K562 (cell line): Measurements from ENCODE around the gene DCXR. TPM values are rescaled to one million over a fixed set of nuclear protein-coding genes. Genes with fewer than 3 reads are reported as not detected.

Experiments
- BDP1 ChIP-seq: IDR thresholded peaks from 3 replicates; pipeline ENCODE4 v1.6.1; 2011; ENCODE audit not compliant: insufficient read length, insufficient read depth
- CBFA2T3 ChIP-seq: fragments of 450-650 bp; IDR thresholded peaks from 2 replicates; pipeline ENCODE4 v1.6.1; 2017
- CCAR2 ChIP-seq: fragments of 200-400 bp; formaldehyde crosslinking; IDR thresholded peaks from 2 replicates; pipeline ENCODE4 v1.6.1; 2017; ENCODE audit warnings: mild to moderate bottlenecking, low read depth, low read length
- ERF ChIP-seq: fragments of 450-650 bp; formaldehyde crosslinking; IDR thresholded peaks from 2 replicates; pipeline ENCODE4 v1.4.0; 2020; ENCODE audit warnings: mild to moderate bottlenecking, mixed read lengths
- EZH2 ChIP-seq: IDR thresholded peaks from 2 replicates; pipeline ENCODE4 v1.6.1; 2012; ENCODE audit warnings: low read depth, mild to moderate bottlenecking, inconsistent platforms, low read length, borderline replicate concordance
- NR1H2 ChIP-seq: sonication (generic); formaldehyde crosslinking; IDR thresholded peaks from 2 replicates; pipeline ENCODE4 v1.4.0; 2020; ENCODE audit warnings: mild to moderate bottlenecking, missing genetic modification reagents
- PRPF4 ChIP-seq: fragments of 200-400 bp; formaldehyde crosslinking; IDR thresholded peaks from one replicate; pipeline ENCODE4 v1.6.1; 2017; ENCODE audit warnings: low read length, low read depth, mild to moderate bottlenecking; ENCODE audit not compliant: insufficient read depth, poor library complexity, severe bottlenecking
- TAF9B ChIP-seq: fragments of 450-650 bp; IDR thresholded peaks from 2 replicates; pipeline ENCODE4 v1.6.1; 2018; ENCODE audit warnings: mild to moderate bottlenecking; ENCODE audit not compliant: partially characterized antibody
- ZC3H11A ChIP-seq: IDR thresholded peaks from 2 replicates; pipeline ENCODE4 v1.6.1; 2012; ENCODE audit warnings: low read depth, low read length, improper control_type of control experiment
- polyA plus RNA-seq, 8 experiments: library from polyadenylated mRNA; depleted of rRNA in 4 of 8; stranded (reverse) in 5 of 8; unstranded in 3 of 8; fragments of >200 nt; fragmentation: Nextera tagmentation in 2 of 8; fragmentation: Illumina TruSeq in 1 of 8; extraction: Ambion mirVana in 2 of 8; extraction: Trizol in 1 of 8; gene quantifications; 2 replicates each; pipeline versions ENCODE4 v1.2.1 to v1.2.3, GENCODE V29; 2011 to 2014; ENCODE audit warnings: inconsistent platforms in 1 of 8, missing spikeins in 1 of 8
- total RNA-seq, 7 experiments: library from RNA; depleted of rRNA in 6 of 7; stranded (reverse); fragments of >200 nt in 6 of 7; fragmentation: Illumina TruSeq in 2 of 7; extraction: Trizol in 2 of 7; gene quantifications; 2 replicates each; pipeline versions ENCODE4 v1.2.1 to v1.2.3, GENCODE V29; 2011 to 2021; ENCODE audit warnings: low replicate concordance in 1 of 7
- TF ChIP-seq, protein P1 (sequence below): fragments of 450-650 bp; IDR thresholded peaks from 2 replicates; pipeline ENCODE4 v1.6.1; 2017; ENCODE audit warnings: mild to moderate bottlenecking, moderate library complexity
- TF ChIP-seq, protein P2 (sequence below): IDR thresholded peaks from 2 replicates; pipeline ENCODE4 v1.6.1; 2014; ENCODE audit warnings: antibody characterized with exemption

The DCXR gene
- total and polyA plus RNA-seq, 9 of the 15 experiments (the other 6 are each of a cell fraction or from before 2014, with no cell fraction given): 21.3 to 274 (median 156) TPM

DNA sequence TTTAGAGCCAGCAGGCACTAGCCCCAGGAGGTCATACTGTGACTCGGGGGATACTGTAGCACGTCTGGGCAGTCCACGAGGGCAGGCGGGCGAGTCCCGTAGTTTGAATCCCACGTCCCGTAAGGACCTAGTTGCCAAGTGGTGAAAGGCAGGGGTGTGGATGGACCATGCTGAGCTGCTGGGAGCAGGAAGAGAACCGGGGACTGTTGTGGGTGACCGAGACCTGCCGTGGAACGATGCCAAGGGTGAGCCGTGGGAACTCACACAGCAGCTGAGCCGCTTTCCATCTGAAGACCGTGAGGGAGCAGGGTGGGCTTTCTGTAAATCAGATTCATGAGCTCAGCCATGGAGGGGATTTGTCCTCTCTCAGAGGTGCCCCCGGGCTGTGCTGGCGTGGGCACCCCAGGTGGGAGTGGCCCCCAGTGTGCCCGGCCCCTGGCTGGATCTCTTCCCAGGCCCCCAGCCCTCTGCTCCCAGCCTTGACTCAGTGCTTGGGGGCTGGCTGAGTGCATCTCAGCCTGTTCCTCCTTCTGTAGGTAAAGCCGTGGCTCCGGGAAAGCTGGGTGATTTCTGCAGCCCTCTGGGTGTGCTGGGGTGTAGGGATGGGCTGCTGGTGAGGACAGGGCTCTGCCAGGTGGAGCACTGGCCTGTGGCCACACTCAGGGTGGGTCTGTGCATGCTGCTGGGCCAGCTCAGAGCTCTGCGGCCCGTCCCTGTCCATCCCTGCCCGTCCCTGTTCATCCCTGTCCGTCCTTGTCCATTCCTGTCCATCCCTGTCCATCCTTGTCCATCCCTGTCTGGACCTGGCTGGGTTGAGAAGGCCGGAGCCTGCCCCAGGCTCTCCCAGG lies 46.4 kb downstream of the DCXR start (continued):
- TF ChIP-seq, protein P1, sequence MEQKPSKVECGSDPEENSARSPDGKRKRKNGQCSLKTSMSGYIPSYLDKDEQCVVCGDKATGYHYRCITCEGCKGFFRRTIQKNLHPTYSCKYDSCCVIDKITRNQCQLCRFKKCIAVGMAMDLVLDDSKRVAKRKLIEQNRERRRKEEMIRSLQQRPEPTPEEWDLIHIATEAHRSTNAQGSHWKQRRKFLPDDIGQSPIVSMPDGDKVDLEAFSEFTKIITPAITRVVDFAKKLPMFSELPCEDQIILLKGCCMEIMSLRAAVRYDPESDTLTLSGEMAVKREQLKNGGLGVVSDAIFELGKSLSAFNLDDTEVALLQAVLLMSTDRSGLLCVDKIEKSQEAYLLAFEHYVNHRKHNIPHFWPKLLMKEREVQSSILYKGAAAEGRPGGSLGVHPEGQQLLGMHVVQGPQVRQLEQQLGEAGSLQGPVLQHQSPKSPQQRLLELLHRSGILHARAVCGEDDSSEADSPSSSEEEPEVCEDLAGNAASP: no peak
- TF ChIP-seq CCAR2: no peak
- TF ChIP-seq PRPF4: no peak
- no peak for TF ChIP-seq ZC3H11A
- TF ChIP-seq EZH2: no peak
- no peak for TF ChIP-seq ERF (CRISPR knock-in tag)
- no peak for TF ChIP-seq NR1H2 (CRISPR knock-in tag)
- no peak for TF ChIP-seq CBFA2T3
- TF ChIP-seq TAF9B: no peak
- TF ChIP-seq BDP1: no peak
- TF ChIP-seq, protein P2, sequence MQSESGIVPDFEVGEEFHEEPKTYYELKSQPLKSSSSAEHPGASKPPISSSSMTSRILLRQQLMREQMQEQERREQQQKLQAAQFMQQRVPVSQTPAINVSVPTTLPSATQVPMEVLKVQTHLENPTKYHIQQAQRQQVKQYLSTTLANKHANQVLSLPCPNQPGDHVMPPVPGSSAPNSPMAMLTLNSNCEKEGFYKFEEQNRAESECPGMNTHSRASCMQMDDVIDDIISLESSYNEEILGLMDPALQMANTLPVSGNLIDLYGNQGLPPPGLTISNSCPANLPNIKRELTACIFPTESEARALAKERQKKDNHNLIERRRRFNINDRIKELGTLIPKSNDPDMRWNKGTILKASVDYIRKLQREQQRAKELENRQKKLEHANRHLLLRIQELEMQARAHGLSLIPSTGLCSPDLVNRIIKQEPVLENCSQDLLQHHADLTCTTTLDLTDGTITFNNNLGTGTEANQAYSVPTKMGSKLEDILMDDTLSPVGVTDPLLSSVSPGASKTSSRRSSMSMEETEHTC: no peak
